Esophagus squamous epithelium (tissue), 4 donors: ENCODE measurements around the gene INPP4B.

Source experiments
- POLR2A ChIP-seq, 4 donors: fragments of 450-650 bp; IDR thresholded peaks; one replicate each; pipeline ENCODE4 v1.6.1; 2017; ENCODE audit warnings: antibody characterized with exemption in 4 of 4, mild to moderate bottlenecking in 4 of 4, moderate library complexity in 3 of 4
- TF ChIP-seq, protein P1 (sequence below), 6 experiments: fragments of 450-650 bp in 4 of 6; fragments of 200-600 bp in 2 of 6; sonication (generic) in 2 of 6; IDR thresholded peaks; one replicate each; pipeline ENCODE4 v1.5.1; 2016 to 2019; ENCODE audit warnings: antibody characterized with exemption in 6 of 6, mild to moderate bottlenecking in 4 of 6, moderate library complexity in 4 of 6

DNA sequence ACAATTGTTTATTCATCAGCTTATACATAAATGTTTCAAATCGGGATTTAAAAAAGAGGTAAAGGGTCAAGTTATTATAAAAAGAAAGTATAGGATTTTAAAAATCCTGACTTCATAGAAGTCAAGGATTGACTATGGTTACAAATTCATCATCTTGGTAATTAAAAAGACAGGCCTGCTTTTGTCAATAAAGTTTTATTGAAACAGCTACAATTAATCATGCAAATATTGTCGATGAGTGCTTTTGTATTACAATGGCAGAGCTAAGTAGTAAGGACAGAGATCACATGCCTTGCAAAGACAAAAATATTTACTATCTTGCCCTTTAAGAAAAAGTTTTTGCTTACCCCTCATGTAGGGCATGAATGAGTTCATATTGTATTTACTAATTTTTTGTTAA is 614.3 kb downstream of the INPP4B start:
- TF ChIP-seq, protein P1, sequence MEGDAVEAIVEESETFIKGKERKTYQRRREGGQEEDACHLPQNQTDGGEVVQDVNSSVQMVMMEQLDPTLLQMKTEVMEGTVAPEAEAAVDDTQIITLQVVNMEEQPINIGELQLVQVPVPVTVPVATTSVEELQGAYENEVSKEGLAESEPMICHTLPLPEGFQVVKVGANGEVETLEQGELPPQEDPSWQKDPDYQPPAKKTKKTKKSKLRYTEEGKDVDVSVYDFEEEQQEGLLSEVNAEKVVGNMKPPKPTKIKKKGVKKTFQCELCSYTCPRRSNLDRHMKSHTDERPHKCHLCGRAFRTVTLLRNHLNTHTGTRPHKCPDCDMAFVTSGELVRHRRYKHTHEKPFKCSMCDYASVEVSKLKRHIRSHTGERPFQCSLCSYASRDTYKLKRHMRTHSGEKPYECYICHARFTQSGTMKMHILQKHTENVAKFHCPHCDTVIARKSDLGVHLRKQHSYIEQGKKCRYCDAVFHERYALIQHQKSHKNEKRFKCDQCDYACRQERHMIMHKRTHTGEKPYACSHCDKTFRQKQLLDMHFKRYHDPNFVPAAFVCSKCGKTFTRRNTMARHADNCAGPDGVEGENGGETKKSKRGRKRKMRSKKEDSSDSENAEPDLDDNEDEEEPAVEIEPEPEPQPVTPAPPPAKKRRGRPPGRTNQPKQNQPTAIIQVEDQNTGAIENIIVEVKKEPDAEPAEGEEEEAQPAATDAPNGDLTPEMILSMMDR (IDR thresholded peaks at IDR 0.05) = no peak
- TF ChIP-seq POLR2A (IDR thresholded peaks at IDR 0.05) = no peak
